Activated naive CD8-positive, alpha-beta T cell treated with anti-CD3 and anti-CD28 coated beads, Interleukin-2, amount 50 U/mL, for 24 hours (primary cell): Measurements from ENCODE around the gene MEIS2.

ENCODE experiments used
- ATAC-seq: fragments of 150-1000 bp; cut with Tn5 transposase; one replicate; pipeline ENCODE4 v1.10.0; 2021
- DNase-seq: peaks from one replicate; pipeline ENCODE4 v3.0.0; 2021
- H3K27ac Mint-ChIP-seq: one replicate; pipeline ENCODE4 v1.8.0; 2021; ENCODE audit warnings: mild to moderate bottlenecking, mixed read lengths
- H3K27me3 Mint-ChIP-seq: one replicate; pipeline ENCODE4 v1.8.0; 2021; ENCODE audit warnings: mixed read lengths
- H3K36me3 Mint-ChIP-seq: one replicate; pipeline ENCODE4 v1.8.0; 2021; ENCODE audit warnings: low read depth, mixed read lengths
- H3K4me1 Mint-ChIP-seq: one replicate; pipeline ENCODE4 v1.8.0; 2021; ENCODE audit warnings: mixed read lengths
- H3K4me3 Mint-ChIP-seq: one replicate; pipeline ENCODE4 v1.8.0; 2021; ENCODE audit warnings: mild to moderate bottlenecking, moderate library complexity, mixed read lengths
- H3K9me3 Mint-ChIP-seq: one replicate; pipeline ENCODE4 v1.8.0; 2021; ENCODE audit warnings: mixed read lengths

The MEIS2 gene

GRCh38 chr15:37081983-37082382, 18.4 kb downstream of the MEIS2 start:
- peaks cover 17% of the 10 kb centered on the region for H3K27me3 Mint-ChIP-seq
- peaks cover 4% of the 10 kb centered on the region for H3K9me3 Mint-ChIP-seq
- no peak overlapping the region for H3K4me3 Mint-ChIP-seq
- no peaks in the 10 kb centered on the region for H3K36me3 Mint-ChIP-seq
- H3K4me1 Mint-ChIP-seq, result no peaks in the 10 kb centered on the region
- DNase-seq, result no peak
- ATAC-seq, result no peak
- H3K27ac Mint-ChIP-seq, result no peak overlapping the region

GRCh38 chr15:37080261-37080921, 20.0 kb downstream of the MEIS2 start:
- Mint-ChIP-seq H3K27me3 (peaks cover 20% of the 10 kb centered on the region), H3K4me3 (no peak overlapping the region), H3K27ac (no peak overlapping the region)

GRCh38 chr15:37079726-37080125, 20.6 kb downstream of the MEIS2 start:
- Mint-ChIP-seq H3K4me1 (no peaks in the 10 kb centered on the region), H3K9me3 (peaks cover 4% of the 10 kb centered on the region), H3K4me3 (no peak overlapping the region), H3K36me3 (no peaks in the 10 kb centered on the region), H3K27ac (no peak overlapping the region), H3K27me3 (peaks cover 20% of the 10 kb centered on the region)
- no peak for ATAC-seq
- no peak for DNase-seq

More at GRCh38 chr15:37080261-37080921, 20.0 kb downstream of the MEIS2 start:
- Mint-ChIP-seq H3K4me1 (no peaks in the 10 kb centered on the region), H3K36me3 (no peaks in the 10 kb centered on the region), H3K9me3 (peaks cover 4% of the 10 kb centered on the region)
- ATAC-seq, result no peak
- no peak for DNase-seq

GRCh38 chr15:37078566-37078965, 21.8 kb downstream of the MEIS2 start:
- ATAC-seq, result no peak
- no peak for DNase-seq
- H3K27ac Mint-ChIP-seq, result no peak overlapping the region
- H3K4me1 Mint-ChIP-seq, result no peaks in the 10 kb centered on the region
- no peak overlapping the region for H3K4me3 Mint-ChIP-seq
- peaks cover 25% of the 10 kb centered on the region for H3K27me3 Mint-ChIP-seq
- H3K36me3 Mint-ChIP-seq, result no peaks in the 10 kb centered on the region
- peaks cover 4% of the 10 kb centered on the region for H3K9me3 Mint-ChIP-seq

GRCh38 chr15:37077623-37078351, 22.6 kb downstream of the MEIS2 start:
- ATAC-seq, result no peak
- Mint-ChIP-seq H3K27me3 (peaks cover 25% of the 10 kb centered on the region), H3K4me1 (no peaks in the 10 kb centered on the region), H3K4me3 (no peak overlapping the region), H3K36me3 (no peaks in the 10 kb centered on the region), H3K27ac (no peak overlapping the region), H3K9me3 (peaks cover 4% of the 10 kb centered on the region)
- no peak for DNase-seq

GRCh38 chr15:37076543-37076942, 23.8 kb downstream of the MEIS2 start:
- H3K4me1 Mint-ChIP-seq, result no peaks in the 10 kb centered on the region
- DNase-seq, result no peak

GRCh38 chr15:37075777-37076176, 24.6 kb downstream of the MEIS2 start:
- ATAC-seq, result no peak
- H3K27me3 Mint-ChIP-seq, result peaks cover 16% of the 10 kb centered on the region

More at GRCh38 chr15:37076543-37076942, 23.8 kb downstream of the MEIS2 start:
- Mint-ChIP-seq H3K9me3 (no peaks in the 10 kb centered on the region), H3K27me3 (peaks cover 20% of the 10 kb centered on the region), H3K36me3 (no peaks in the 10 kb centered on the region), H3K4me3 (no peak overlapping the region), H3K27ac (no peak overlapping the region)
- ATAC-seq, result no peak

GRCh38 chr15:37072181-37072580, 28.2 kb downstream of the MEIS2 start:
- Mint-ChIP-seq H3K9me3 (no peaks in the 10 kb centered on the region), H3K36me3 (no peaks in the 10 kb centered on the region), H3K4me1 (no peaks in the 10 kb centered on the region), H3K27me3 (peaks cover 17% of the 10 kb centered on the region), H3K4me3 (no peak overlapping the region), H3K27ac (no peak overlapping the region)
- ATAC-seq (no peak), DNase-seq (no peak)

More at GRCh38 chr15:37075777-37076176, 24.6 kb downstream of the MEIS2 start:
- Mint-ChIP-seq H3K4me1 (no peaks in the 10 kb centered on the region), H3K36me3 (no peaks in the 10 kb centered on the region), H3K27ac (no peak overlapping the region), H3K4me3 (no peak overlapping the region), H3K9me3 (no peaks in the 10 kb centered on the region)
- DNase-seq, result no peak

- Mint-ChIP-seq H3K4me1 (no peaks in the 10 kb centered on the region), H3K27me3 (peaks cover 17% of the 10 kb centered on the region), H3K36me3 (no peaks in the 10 kb centered on the region), H3K27ac (no peak overlapping the region), H3K9me3 (no peaks in the 10 kb centered on the region), H3K4me3 (no peak overlapping the region)
- no peak for ATAC-seq
- DNase-seq, result no peak
These were observed 29.2 kb downstream of the MEIS2 start for GRCh38 chr15:37071134-37071533.

- DNase-seq, result no peak
- Mint-ChIP-seq H3K27me3 (peaks cover 17% of the 10 kb centered on the region), H3K4me1 (no peaks in the 10 kb centered on the region), H3K27ac (no peak overlapping the region), H3K4me3 (no peak overlapping the region), H3K36me3 (no peaks in the 10 kb centered on the region), H3K9me3 (no peaks in the 10 kb centered on the region)
- no peak for ATAC-seq
These were observed 29.7 kb downstream of the MEIS2 start for GRCh38 chr15:37070686-37071085.

- no peaks in the 10 kb centered on the region for H3K4me1 Mint-ChIP-seq
- H3K9me3 Mint-ChIP-seq, result no peaks in the 10 kb centered on the region
- H3K36me3 Mint-ChIP-seq, result no peaks in the 10 kb centered on the region
These were observed 38.4 kb downstream of the MEIS2 start for GRCh38 chr15:37061996-37062395.

GRCh38 chr15:37059086-37059485, 41.3 kb downstream of the MEIS2 start:
- Mint-ChIP-seq H3K27ac (no peak overlapping the region), H3K4me1 (no peaks in the 10 kb centered on the region), H3K36me3 (no peaks in the 10 kb centered on the region), H3K4me3 (no peak overlapping the region), H3K27me3 (no peaks in the 10 kb centered on the region), H3K9me3 (peaks cover 3% of the 10 kb centered on the region)
- no peak for DNase-seq
- ATAC-seq, result no peak

More at GRCh38 chr15:37061996-37062395, 38.4 kb downstream of the MEIS2 start:
- no peak overlapping the region for H3K27ac Mint-ChIP-seq
- no peaks in the 10 kb centered on the region for H3K27me3 Mint-ChIP-seq
- DNase-seq (no peak), ATAC-seq (no peak)
- no peak overlapping the region for H3K4me3 Mint-ChIP-seq

- H3K9me3 Mint-ChIP-seq, result peaks cover 3% of the 10 kb centered on the region
- no peak overlapping the region for H3K4me3 Mint-ChIP-seq
- DNase-seq (no peak), ATAC-seq (no peak)
- no peaks in the 10 kb centered on the region for H3K4me1 Mint-ChIP-seq
- no peaks in the 10 kb centered on the region for H3K27me3 Mint-ChIP-seq
- no peak overlapping the region for H3K27ac Mint-ChIP-seq
- H3K36me3 Mint-ChIP-seq, result no peaks in the 10 kb centered on the region
These were observed 41.9 kb downstream of the MEIS2 start for GRCh38 chr15:37058316-37058985.

- H3K36me3 Mint-ChIP-seq, result no peaks in the 10 kb centered on the region
- H3K27me3 Mint-ChIP-seq, result no peaks in the 10 kb centered on the region
These were observed 42.5 kb downstream of the MEIS2 start for GRCh38 chr15:37057831-37058230.

GRCh38 chr15:37057256-37057655, 43.1 kb downstream of the MEIS2 start:
- no peak overlapping the region for H3K27ac Mint-ChIP-seq
- DNase-seq, result no peak
- no peaks in the 10 kb centered on the region for H3K4me1 Mint-ChIP-seq
- no peak for ATAC-seq
- no peaks in the 10 kb centered on the region for H3K36me3 Mint-ChIP-seq
- H3K9me3 Mint-ChIP-seq, result peaks cover 7% of the 10 kb centered on the region
- no peak overlapping the region for H3K4me3 Mint-ChIP-seq
- no peaks in the 10 kb centered on the region for H3K27me3 Mint-ChIP-seq

More at GRCh38 chr15:37057831-37058230, 42.5 kb downstream of the MEIS2 start:
- DNase-seq (no peak), ATAC-seq (no peak)
- Mint-ChIP-seq H3K9me3 (peaks cover 4% of the 10 kb centered on the region), H3K4me3 (no peak overlapping the region), H3K27ac (no peak overlapping the region), H3K4me1 (no peaks in the 10 kb centered on the region)
